A549 (cell line): ENCODE measurements around the gene CTCF. TPM values are rescaled to one million over a fixed set of nuclear protein-coding genes. Genes with fewer than 3 reads are reported as not detected.

Source experiments
- ATAC-seq, 2 experiments: fragments of 200-7000 bp in 1 of 2; fragments of >200 bp in 1 of 2; cut with Nextera tagmentation in 1 of 2; cut with Tn5 transposase in 1 of 2; 3 replicates each; pipeline versions ENCODE4 v1.8.0 to v1.9.1; 2018 to 2020; ENCODE audit warnings: mild to moderate bottlenecking in 1 of 2, moderate library complexity in 1 of 2
- CTCF ChIA-PET: fragments of 300-600 bp; sonication (Branson Sonifier 250); formaldehyde crosslinking; extraction: SDS; loops from one replicate; lab custom pipeline; 2021; ENCODE audit warnings: antibody characterized with exemption, inconsistent platforms; lab: Yijun Ruan, JAX
- POLR2A ChIA-PET: fragments of 350-600 bp; formaldehyde crosslinking; extraction: SDS; loops from one replicate; lab custom pipeline; 2021; ENCODE audit warnings: antibody characterized with exemption, inconsistent platforms; lab: Yijun Ruan, JAX
- DNase-seq, 2 experiments: peaks; one replicate each; pipeline versions ENCODE4 v3.0.0 to v3.0.0-alpha.2; 2011 to 2016; ENCODE audit warnings: low read depth in 1 of 2, low spot score in 1 of 2
- FAIRE-seq: peaks from 2 replicates; lab custom pipeline; 2011; peaks lifted over from hg19 to GRCh38; lab: Jason Lieb, UNC
- H3K27ac ChIP-seq, 2 experiments: fragments of >200 bp; sonication (Bioruptor Twin); formaldehyde crosslinking; 3 replicates each; pipeline ENCODE4 v1.5.1; 2016 to 2017
- H3K4me1 ChIP-seq: fragments of >200 bp; sonication (Bioruptor Twin); formaldehyde crosslinking; 3 replicates; pipeline ENCODE4 v1.6.1; 2016
- H3K4me2 ChIP-seq: fragments of >200 bp; sonication (Bioruptor Twin); formaldehyde crosslinking; 3 replicates; pipeline ENCODE4 v1.6.1; 2016
- H3K4me3 ChIP-seq: fragments of >200 bp; sonication (Bioruptor Twin); formaldehyde crosslinking; 3 replicates; pipeline ENCODE4 v1.5.1; 2016
- H3K9me3 ChIP-seq: fragments of >200 bp; sonication (Bioruptor Twin); formaldehyde crosslinking; 3 replicates; pipeline ENCODE4 v1.6.1; 2016
- CBX2 ChIP-seq: fragments of 200-600 bp; sonication (generic); IDR thresholded peaks from 2 replicates; pipeline ENCODE4 v1.6.1; 2016; ENCODE audit warnings: low read depth, mild to moderate bottlenecking, borderline replicate concordance
- CHD2 ChIP-seq: fragments of 150-350 bp; IDR thresholded peaks from 2 replicates; pipeline ENCODE4 v1.6.1; 2014; ENCODE audit warnings: low read length; ENCODE audit not compliant: partially characterized antibody
- CHD4 ChIP-seq: fragments of 200-600 bp; sonication (generic); IDR thresholded peaks from 2 replicates; pipeline ENCODE4 v1.6.1; 2016; ENCODE audit warnings: antibody characterized with exemption, mild to moderate bottlenecking, borderline replicate concordance
- HEYL ChIP-seq: fragments of 250-450 bp; sonication (Bioruptor Pico); IDR thresholded peaks from 2 replicates; pipeline ENCODE4 v1.8.0; 2021; ENCODE audit warnings: mild to moderate bottlenecking, moderate library complexity
- JUN ChIP-seq, 2 experiments: fragments of >200 bp; sonication (Bioruptor Twin); formaldehyde crosslinking; IDR thresholded peaks; 2 replicates in 1 of 2; 3 replicates in 1 of 2; pipeline ENCODE4 v1.6.1; 2016 to 2017
- KDM5A ChIP-seq: fragments of 200-600 bp; sonication (generic); IDR thresholded peaks from 2 replicates; pipeline ENCODE4 v1.6.1; 2016; ENCODE audit warnings: antibody characterized with exemption, mild to moderate bottlenecking
- MAZ ChIP-seq: fragments of 150-350 bp; IDR thresholded peaks from 2 replicates; pipeline ENCODE4 v1.6.1; 2014; ENCODE audit warnings: antibody characterized with exemption, low read depth, low read length, borderline replicate concordance
- RAD21 ChIP-seq, 2 experiments: fragments of >200 bp in 1 of 2; sonication (Bioruptor Twin) in 1 of 2; formaldehyde crosslinking in 1 of 2; IDR thresholded peaks in 1 of 2; conservative IDR thresholded peaks in 1 of 2; 2 replicates in 1 of 2; 3 replicates in 1 of 2; pipeline ENCODE4 v1.6.1; 2012 to 2018; ENCODE audit warnings: inconsistent platforms in 1 of 2
- RFX5 ChIP-seq: fragments of 450-650 bp; IDR thresholded peaks from 2 replicates; pipeline ENCODE4 v1.7.1; 2014; ENCODE audit warnings: antibody characterized with exemption, mild to moderate bottlenecking, moderate library complexity
- TFCP2L1 ChIP-seq: fragments of 250-450 bp; sonication (Bioruptor Pico); IDR thresholded peaks from 2 replicates; pipeline ENCODE4 v1.5.0; 2021; ENCODE audit warnings: mild to moderate bottlenecking
- TP53 ChIP-seq: fragments of 250-450 bp; sonication (Bioruptor Pico); IDR thresholded peaks from 2 replicates; pipeline ENCODE4 v1.5.0; 2021; ENCODE audit warnings: mild to moderate bottlenecking, moderate library complexity
- ZNF302 ChIP-seq: fragments of 250-450 bp; sonication (Bioruptor Pico); IDR thresholded peaks from 2 replicates; pipeline ENCODE4 v1.9.0; 2021; ENCODE audit warnings: inconsistent platforms, mild to moderate bottlenecking, moderate library complexity
- ZSCAN20 ChIP-seq: fragments of 250-450 bp; sonication (Bioruptor Pico); IDR thresholded peaks from 2 replicates; pipeline ENCODE4 v1.8.0; 2022; ENCODE audit warnings: mild to moderate bottlenecking, moderate library complexity
- WGBS: methylation state at CpG from one replicate; pipeline ENCODE4 v1.1.6; 2017; ENCODE audit errors: missing lambda C conversion rate; 5-methylcytosine and 5-hydroxymethylcytosine counted together
- polyA plus RNA-seq, 4 experiments: library from polyadenylated mRNA; depleted of rRNA in 3 of 4; stranded (reverse); fragments of >200 nt; fragmentation: RNase III in 1 of 4; extraction: RNeasy Plus Mini Kit Qiagen cat#74134 plus additional on column Dnase treatment in 1 of 4; gene quantifications; 2 replicates in 3 of 4; 3 replicates in 1 of 4; pipeline ENCODE4 v1.2.3, GENCODE V29; 2011 to 2017
- TF ChIP-seq, protein P1 (sequence below): IDR thresholded peaks from 2 replicates; pipeline ENCODE4 v1.6.1; 2012
- TF ChIP-seq, protein P2 (sequence below): fragments of 250-450 bp; sonication (Bioruptor Pico); IDR thresholded peaks from 2 replicates; pipeline ENCODE4 v1.5.0; 2021; ENCODE audit warnings: mild to moderate bottlenecking, moderate library complexity, borderline replicate concordance
- TF ChIP-seq, protein P3 (sequence below): fragments of 200-600 bp; sonication (generic); IDR thresholded peaks from 2 replicates; pipeline ENCODE4 v1.6.1; 2016; ENCODE audit warnings: antibody characterized with exemption, mild to moderate bottlenecking, moderate library complexity
- TF ChIP-seq, protein P4 (sequence below): fragments of >200 bp; sonication (Bioruptor Twin); formaldehyde crosslinking; IDR thresholded peaks from 3 replicates; pipeline ENCODE4 v1.5.1; 2016

Gene CTCF
- polyA plus RNA-seq, 2 of the 4 experiments (the other 2 are of a cell fraction), result 42.5 to 58.4 TPM

DNA sequence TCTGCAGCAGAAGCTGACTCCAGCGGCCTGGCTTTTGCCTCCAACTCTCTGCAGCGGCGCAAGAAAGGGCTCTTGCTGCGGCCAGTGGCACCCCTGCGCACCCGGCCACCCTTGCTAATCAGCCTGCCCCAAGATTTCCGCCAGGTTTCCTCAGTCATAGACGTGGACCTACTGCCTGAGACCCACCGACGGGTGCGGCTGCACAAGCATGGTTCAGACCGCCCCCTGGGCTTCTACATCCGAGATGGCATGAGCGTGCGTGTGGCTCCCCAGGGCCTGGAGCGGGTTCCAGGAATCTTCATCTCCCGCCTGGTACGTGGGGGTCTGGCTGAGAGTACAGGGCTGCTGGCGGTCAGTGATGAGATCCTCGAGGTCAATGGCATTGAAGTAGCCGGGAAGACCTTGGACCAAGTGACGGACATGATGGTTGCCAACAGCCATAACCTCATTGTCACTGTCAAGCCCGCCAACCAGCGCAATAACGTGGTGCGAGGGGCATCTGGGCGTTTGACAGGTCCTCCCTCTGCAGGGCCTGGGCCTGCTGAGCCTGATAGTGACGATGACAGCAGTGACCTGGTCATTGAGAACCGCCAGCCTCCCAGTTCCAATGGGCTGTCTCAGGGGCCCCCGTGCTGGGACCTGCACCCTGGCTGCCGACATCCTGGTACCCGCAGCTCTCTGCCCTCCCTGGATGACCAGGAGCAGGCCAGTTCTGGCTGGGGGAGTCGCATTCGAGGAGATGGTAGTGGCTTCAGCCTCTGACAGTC lies 99.7 kb downstream of the CTCF start:
- FAIRE-seq (no peak), DNase-seq (no peak), ATAC-seq (no peak)
- no peak overlapping the region for H3K4me3 ChIP-seq
- ChIA-PET POLR2A (no interaction called here), CTCF (interaction anchor here (1.3 to 16.7 kb wide), 7 partner anchors 11 to 285 kb away, joined by 3 to 174 read pairs (median 9); partner anchors contain the start of gene CARMIL2)
- H3K4me2 ChIP-seq, result no peak overlapping the region
- TF ChIP-seq HEYL (CRISPR knock-in tag) (no peak), RAD21 (conservative IDR thresholded peaks at IDR 0.05 in 1 of 2, IDR thresholded peaks at IDR 0.05 in 1 of 2) (no peak), TP53 (CRISPR knock-in tag) (no peak), CHD2 (no peak), RFX5 (no peak), ZSCAN20 (CRISPR knock-in tag) (no peak), KDM5A (no peak), CHD4 (no peak), CBX2 (no peak), MAZ (no peak), TFCP2L1 (CRISPR knock-in tag) (no peak), JUN (IDR thresholded peaks at IDR 0.05) (no peak), ZNF302 (CRISPR knock-in tag) (no peak)
- TF ChIP-seq, protein P1, sequence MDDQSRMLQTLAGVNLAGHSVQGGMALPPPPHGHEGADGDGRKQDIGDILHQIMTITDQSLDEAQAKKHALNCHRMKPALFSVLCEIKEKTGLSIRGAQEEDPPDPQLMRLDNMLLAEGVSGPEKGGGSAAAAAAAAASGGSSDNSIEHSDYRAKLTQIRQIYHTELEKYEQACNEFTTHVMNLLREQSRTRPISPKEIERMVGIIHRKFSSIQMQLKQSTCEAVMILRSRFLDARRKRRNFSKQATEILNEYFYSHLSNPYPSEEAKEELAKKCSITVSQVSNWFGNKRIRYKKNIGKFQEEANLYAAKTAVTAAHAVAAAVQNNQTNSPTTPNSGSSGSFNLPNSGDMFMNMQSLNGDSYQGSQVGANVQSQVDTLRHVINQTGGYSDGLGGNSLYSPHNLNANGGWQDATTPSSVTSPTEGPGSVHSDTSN, result no peak
- TF ChIP-seq, protein P2, sequence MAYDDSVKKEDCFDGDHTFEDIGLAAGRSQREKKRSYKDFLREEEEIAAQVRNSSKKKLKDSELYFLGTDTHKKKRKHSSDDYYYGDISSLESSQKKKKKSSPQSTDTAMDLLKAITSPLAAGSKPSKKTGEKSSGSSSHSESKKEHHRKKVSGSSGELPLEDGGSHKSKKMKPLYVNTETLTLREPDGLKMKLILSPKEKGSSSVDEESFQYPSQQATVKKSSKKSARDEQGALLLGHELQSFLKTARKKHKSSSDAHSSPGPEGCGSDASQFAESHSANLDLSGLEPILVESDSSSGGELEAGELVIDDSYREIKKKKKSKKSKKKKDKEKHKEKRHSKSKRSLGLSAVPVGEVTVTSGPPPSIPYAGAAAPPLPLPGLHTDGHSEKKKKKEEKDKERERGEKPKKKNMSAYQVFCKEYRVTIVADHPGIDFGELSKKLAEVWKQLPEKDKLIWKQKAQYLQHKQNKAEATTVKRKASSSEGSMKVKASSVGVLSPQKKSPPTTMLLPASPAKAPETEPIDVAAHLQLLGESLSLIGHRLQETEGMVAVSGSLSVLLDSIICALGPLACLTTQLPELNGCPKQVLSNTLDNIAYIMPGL (CRISPR knock-in tag), result no peak
- TF ChIP-seq, protein P3, sequence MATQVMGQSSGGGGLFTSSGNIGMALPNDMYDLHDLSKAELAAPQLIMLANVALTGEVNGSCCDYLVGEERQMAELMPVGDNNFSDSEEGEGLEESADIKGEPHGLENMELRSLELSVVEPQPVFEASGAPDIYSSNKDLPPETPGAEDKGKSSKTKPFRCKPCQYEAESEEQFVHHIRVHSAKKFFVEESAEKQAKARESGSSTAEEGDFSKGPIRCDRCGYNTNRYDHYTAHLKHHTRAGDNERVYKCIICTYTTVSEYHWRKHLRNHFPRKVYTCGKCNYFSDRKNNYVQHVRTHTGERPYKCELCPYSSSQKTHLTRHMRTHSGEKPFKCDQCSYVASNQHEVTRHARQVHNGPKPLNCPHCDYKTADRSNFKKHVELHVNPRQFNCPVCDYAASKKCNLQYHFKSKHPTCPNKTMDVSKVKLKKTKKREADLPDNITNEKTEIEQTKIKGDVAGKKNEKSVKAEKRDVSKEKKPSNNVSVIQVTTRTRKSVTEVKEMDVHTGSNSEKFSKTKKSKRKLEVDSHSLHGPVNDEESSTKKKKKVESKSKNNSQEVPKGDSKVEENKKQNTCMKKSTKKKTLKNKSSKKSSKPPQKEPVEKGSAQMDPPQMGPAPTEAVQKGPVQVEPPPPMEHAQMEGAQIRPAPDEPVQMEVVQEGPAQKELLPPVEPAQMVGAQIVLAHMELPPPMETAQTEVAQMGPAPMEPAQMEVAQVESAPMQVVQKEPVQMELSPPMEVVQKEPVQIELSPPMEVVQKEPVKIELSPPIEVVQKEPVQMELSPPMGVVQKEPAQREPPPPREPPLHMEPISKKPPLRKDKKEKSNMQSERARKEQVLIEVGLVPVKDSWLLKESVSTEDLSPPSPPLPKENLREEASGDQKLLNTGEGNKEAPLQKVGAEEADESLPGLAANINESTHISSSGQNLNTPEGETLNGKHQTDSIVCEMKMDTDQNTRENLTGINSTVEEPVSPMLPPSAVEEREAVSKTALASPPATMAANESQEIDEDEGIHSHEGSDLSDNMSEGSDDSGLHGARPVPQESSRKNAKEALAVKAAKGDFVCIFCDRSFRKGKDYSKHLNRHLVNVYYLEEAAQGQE, result no peak
- TF ChIP-seq, protein P4, sequence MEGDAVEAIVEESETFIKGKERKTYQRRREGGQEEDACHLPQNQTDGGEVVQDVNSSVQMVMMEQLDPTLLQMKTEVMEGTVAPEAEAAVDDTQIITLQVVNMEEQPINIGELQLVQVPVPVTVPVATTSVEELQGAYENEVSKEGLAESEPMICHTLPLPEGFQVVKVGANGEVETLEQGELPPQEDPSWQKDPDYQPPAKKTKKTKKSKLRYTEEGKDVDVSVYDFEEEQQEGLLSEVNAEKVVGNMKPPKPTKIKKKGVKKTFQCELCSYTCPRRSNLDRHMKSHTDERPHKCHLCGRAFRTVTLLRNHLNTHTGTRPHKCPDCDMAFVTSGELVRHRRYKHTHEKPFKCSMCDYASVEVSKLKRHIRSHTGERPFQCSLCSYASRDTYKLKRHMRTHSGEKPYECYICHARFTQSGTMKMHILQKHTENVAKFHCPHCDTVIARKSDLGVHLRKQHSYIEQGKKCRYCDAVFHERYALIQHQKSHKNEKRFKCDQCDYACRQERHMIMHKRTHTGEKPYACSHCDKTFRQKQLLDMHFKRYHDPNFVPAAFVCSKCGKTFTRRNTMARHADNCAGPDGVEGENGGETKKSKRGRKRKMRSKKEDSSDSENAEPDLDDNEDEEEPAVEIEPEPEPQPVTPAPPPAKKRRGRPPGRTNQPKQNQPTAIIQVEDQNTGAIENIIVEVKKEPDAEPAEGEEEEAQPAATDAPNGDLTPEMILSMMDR, result no peak
- 91% methylated on average over 33 of the region's 34 CpGs for WGBS
- peaks cover 11% of the 10 kb centered on the region for H3K4me1 ChIP-seq
- no peak overlapping the region for H3K27ac ChIP-seq
- no peaks in the 10 kb centered on the region for H3K9me3 ChIP-seq
